GM12878 (cell line): ENCODE results near the gene OR2T6. TPM values are rescaled to one million over a fixed set of nuclear protein-coding genes. Genes with fewer than 3 reads are reported as not detected.

Source experiments
- ATAC-seq: fragments of 200-7000 bp; cut with Tn5 transposase; 3 replicates; pipeline ENCODE4 v1.9.1; 2020; ENCODE audit warnings: mild to moderate bottlenecking, moderate library complexity
- BruUV-seq: library from RNA; stranded (reverse); fragments of 400-500 nt; replicated peaks from 2 replicates; lab custom pipeline; 2021; lab: Mats Ljungman, UMichigan
- CTCF ChIA-PET: fragments of 300-600 bp; sonication (Branson Sonifier 250); formaldehyde crosslinking; extraction: SDS; loops from one replicate; lab custom pipeline; 2021; ENCODE audit warnings: inconsistent platforms; lab: Yijun Ruan, JAX
- POLR2A ChIA-PET: fragments of 350-600 bp; formaldehyde crosslinking; extraction: SDS; loops from one replicate; lab custom pipeline; 2021; ENCODE audit warnings: inconsistent platforms; lab: Charles Lee
- RAD21 ChIA-PET: fragments of 300-600 bp; sonication (Branson Sonifier 250); formaldehyde crosslinking; loops from one replicate; lab custom pipeline; 2023; ENCODE audit warnings: antibody characterized with exemption; ENCODE audit not compliant: unreplicated experiment; lab: Charles Lee
- SMC1A ChIA-PET: fragments of 300-600 bp; sonication (Branson Sonifier 250); formaldehyde crosslinking; loops from one replicate; lab custom pipeline; 2023; ENCODE audit not compliant: unreplicated experiment, uncharacterized antibody; lab: Charles Lee
- DNase-seq: peaks from one replicate; pipeline ENCODE4 v3.0.0-alpha.2; 2011; ENCODE audit warnings: low read depth, low spot score
- FAIRE-seq: peaks from 3 replicates; lab custom pipeline; 2011; peaks lifted over from hg19 to GRCh38; lab: Jason Lieb, UNC
- H2AFZ ChIP-seq: 2 replicates; pipeline ENCODE4 v1.6.0; 2011; ENCODE audit warnings: low read depth, low read length, control low read depth; ENCODE audit not compliant: control insufficient read depth
- H3K27ac ChIP-seq: 2 replicates; pipeline ENCODE4 v1.5.1; 2011; ENCODE audit warnings: control low read depth; ENCODE audit not compliant: control insufficient read depth, insufficient read depth
- H3K27me3 ChIP-seq, 2 experiments: replicated peaks in 1 of 2; 2 replicates each; pipeline versions ENCODE4 v1.6.0 to v1.6.1; 2011; ENCODE audit warnings: low read length in 1 of 2; ENCODE audit not compliant: control insufficient read depth in 2 of 2, insufficient read depth in 2 of 2
- H3K36me3 ChIP-seq, 2 experiments: 2 replicates each; pipeline ENCODE4 v1.5.1; 2011; ENCODE audit warnings: low read length in 1 of 2; ENCODE audit not compliant: control insufficient read depth in 2 of 2, insufficient read depth in 2 of 2
- H3K4me1 ChIP-seq: 2 replicates; pipeline ENCODE4 v1.6.1; 2011; ENCODE audit warnings: mild to moderate bottlenecking, low read length, moderate library complexity, mixed read lengths; ENCODE audit not compliant: control insufficient read depth, insufficient read depth
- H3K4me2 ChIP-seq: 2 replicates; pipeline ENCODE4 v1.6.0; 2011; ENCODE audit warnings: control low read depth; ENCODE audit not compliant: control insufficient read depth, insufficient read depth
- H3K4me3 ChIP-seq: fragments of 200-600 bp; sonication (generic); 2 replicates; pipeline ENCODE4 v1.5.1; 2016
- H3K79me2 ChIP-seq: 2 replicates; pipeline ENCODE4 v1.6.0; 2011; ENCODE audit warnings: low read length; ENCODE audit not compliant: control insufficient read depth, insufficient read depth
- H3K9ac ChIP-seq: 2 replicates; pipeline ENCODE4 v1.8.0; 2011; ENCODE audit warnings: low read length, control low read depth, mixed read lengths; ENCODE audit not compliant: control insufficient read depth, insufficient read depth
- H3K9me3 ChIP-seq: replicated peaks from 3 replicates; pipeline ENCODE4 v1.5.1; 2011; ENCODE audit warnings: mild to moderate bottlenecking, low read length; ENCODE audit not compliant: control insufficient read depth, insufficient read depth
- H4K20me1 ChIP-seq: 2 replicates; pipeline ENCODE4 v1.6.0; 2011; ENCODE audit not compliant: control insufficient read depth, insufficient read depth
- E2F4 ChIP-seq: IDR thresholded peaks from 2 replicates; pipeline ENCODE4 v1.6.1; 2012; ENCODE audit warnings: low read depth, low read length, improper control_type of control experiment
- GATAD2B ChIP-seq: fragments of 450-650 bp; conservative IDR thresholded peaks from 2 replicates; pipeline ENCODE4 v1.6.1; 2017; ENCODE audit warnings: low read depth, mild to moderate bottlenecking, moderate library complexity
- HCFC1 ChIP-seq: fragments of 150-350 bp; IDR thresholded peaks from 2 replicates; pipeline ENCODE4 v1.6.1; 2014; ENCODE audit warnings: low read length
- HDGF ChIP-seq: fragments of 450-650 bp; IDR thresholded peaks from 2 replicates; pipeline ENCODE4 v1.6.1; 2016; ENCODE audit warnings: antibody characterized with exemption
- NFYB ChIP-seq: IDR thresholded peaks from 2 replicates; pipeline ENCODE4 v1.6.1; 2011; ENCODE audit warnings: low read depth, mild to moderate bottlenecking, low read length, improper control_type of control experiment, moderate library complexity; ENCODE audit not compliant: insufficient read depth
- POU2F2 ChIP-seq: IDR thresholded peaks from 3 replicates; pipeline ENCODE4 v1.6.1; 2011; ENCODE audit warnings: low read depth, mild to moderate bottlenecking, low read length, borderline replicate concordance
- STAT1 ChIP-seq: fragments of 450-650 bp; conservative IDR thresholded peaks from 2 replicates; pipeline ENCODE4 v1.6.1; 2014; ENCODE audit warnings: antibody characterized with exemption, mild to moderate bottlenecking
- ZNF207 ChIP-seq: fragments of 450-650 bp; IDR thresholded peaks from 2 replicates; pipeline ENCODE4 v1.6.1; 2014; ENCODE audit warnings: antibody characterized with exemption, mild to moderate bottlenecking, borderline replicate concordance
- WGBS: methylation state at CpG from one replicate; pipeline ENCODE4 v1.1.6; 2016; ENCODE audit warnings: low lambda C conversion rate; ENCODE audit not compliant: insufficient replicate concordance, insufficient coverage; ENCODE audit errors: missing lambda C conversion rate; 5-methylcytosine and 5-hydroxymethylcytosine counted together
- in situ Hi-C: fragments of 300-500 bp; cut with MboI; formaldehyde crosslinking; loops from 9 replicates; pipeline ENCODE4 v1.14.3; 2018; ENCODE audit warnings: mixed read lengths
- intact Hi-C: fragments of 100-400 bp; cut with micrococcal nuclease; formaldehyde crosslinking; loops from one replicate; pipeline ENCODE4 v1.14.2; 2022; ENCODE audit not compliant: unreplicated experiment
- polyA plus RNA-seq, 11 experiments: library from polyadenylated mRNA; depleted of rRNA in 4 of 11; unstranded in 6 of 11; stranded (reverse) in 5 of 11; fragments of >200 nt; fragmentation: Nextera tagmentation in 4 of 11; fragmentation: Illumina TruSeq in 1 of 11; extraction: Ambion mirVana in 4 of 11; extraction: Trizol in 1 of 11; gene quantifications; 1 replicate in 1 of 11; 2 replicates in 10 of 11; pipeline versions ENCODE4 v1.2.1 to v1.2.3, GENCODE V29; 2011 to 2016; ENCODE audit warnings: inconsistent platforms in 2 of 11, missing spikeins in 2 of 11, low read depth in 1 of 11
- total RNA-seq, 4 experiments: library from RNA; depleted of rRNA in 3 of 4; stranded (reverse); fragments of >200 nt in 3 of 4; fragmentation: Illumina TruSeq in 1 of 4; extraction: Trizol in 1 of 4; gene quantifications; 2 replicates each; pipeline versions ENCODE4 v1.2.1 to v1.2.3, GENCODE V29; 2013 to 2021
- TF ChIP-seq, protein P1 (sequence below): fragments of 450-650 bp; IDR thresholded peaks from 2 replicates; pipeline ENCODE4 v1.6.1; 2017; ENCODE audit warnings: borderline replicate concordance

The OR2T6 gene
- total and polyA plus RNA-seq, 10 of the 15 experiments (the other 5 are each of a cell fraction or from before 2014, with no cell fraction given): not detected

DNA sequence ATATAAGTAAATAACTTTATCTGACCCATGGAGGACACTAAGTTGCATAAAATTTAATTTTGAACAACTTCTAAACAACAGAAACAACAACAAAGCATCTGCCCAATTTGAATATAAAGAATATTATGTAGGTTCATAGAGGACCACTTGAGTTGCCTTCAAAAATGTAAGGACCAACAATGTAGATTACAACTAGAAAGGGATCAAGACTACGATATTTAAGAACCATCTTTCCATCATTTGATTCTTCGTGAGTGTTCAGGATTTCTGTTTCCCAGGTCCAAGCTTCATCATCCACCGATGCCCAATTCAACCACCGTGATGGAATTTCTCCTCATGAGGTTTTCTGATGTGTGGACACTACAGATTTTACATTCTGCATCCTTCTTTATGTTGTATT is 27.1 kb upstream of the OR2T6 start, which contains the start of gene OR14C36:
OR14C36 (plus strand) TSS at position 301 of the 400 bp plus-strand sequence; CDS start at position 301, 0 bp downstream.
- Histone ChIP-seq H3K9ac (no peak within 1 kb of the TSS), H3K4me3 (no peak within 1 kb of the TSS), H4K20me1 (no peaks in the 10 kb centered on the region), H3K36me3 (no peaks in the 10 kb centered on the region), H3K79me2 (no peaks in the 10 kb centered on the region), H3K4me1 (no peaks in the 10 kb centered on the region), H3K9me3 (no peaks in the 10 kb centered on the region), H2AFZ (no peak within 1 kb of the TSS), H3K27ac (no peak within 1 kb of the TSS), H3K27me3 (no peaks in the 10 kb centered on the region), H3K4me2 (no peak within 1 kb of the TSS)
- POLR2A ChIA-PET: no interaction called here
- in situ Hi-C loops (no loop called here), intact Hi-C loops (no loop called here)
- no peak for FAIRE-seq
- no TSS peak for BruUV-seq
- DNase-seq: no peak
- no peak for ATAC-seq
- RAD21 ChIA-PET: no interaction called here
- CTCF ChIA-PET: no interaction called here
- 13% methylated on average over 4 of the region's 4 CpGs for WGBS
- no peak for TF ChIP-seq POU2F2
- no peak for TF ChIP-seq HCFC1
- no peak for TF ChIP-seq HDGF
- no peak for TF ChIP-seq ZNF207
- TF ChIP-seq NFYB: no peak
- SMC1A ChIA-PET: no interaction called here

GRCh38 chr1:248359415-248359814 is 16.1 kb upstream of the OR2T6 start:
- H3K4me3 ChIP-seq: no peak overlapping the region
- no peaks in the 10 kb centered on the region for H3K36me3 ChIP-seq
- TF ChIP-seq GATAD2B: no peak
- no peak for TF ChIP-seq E2F4
- TF ChIP-seq STAT1: no peak
- TF ChIP-seq, protein P1, sequence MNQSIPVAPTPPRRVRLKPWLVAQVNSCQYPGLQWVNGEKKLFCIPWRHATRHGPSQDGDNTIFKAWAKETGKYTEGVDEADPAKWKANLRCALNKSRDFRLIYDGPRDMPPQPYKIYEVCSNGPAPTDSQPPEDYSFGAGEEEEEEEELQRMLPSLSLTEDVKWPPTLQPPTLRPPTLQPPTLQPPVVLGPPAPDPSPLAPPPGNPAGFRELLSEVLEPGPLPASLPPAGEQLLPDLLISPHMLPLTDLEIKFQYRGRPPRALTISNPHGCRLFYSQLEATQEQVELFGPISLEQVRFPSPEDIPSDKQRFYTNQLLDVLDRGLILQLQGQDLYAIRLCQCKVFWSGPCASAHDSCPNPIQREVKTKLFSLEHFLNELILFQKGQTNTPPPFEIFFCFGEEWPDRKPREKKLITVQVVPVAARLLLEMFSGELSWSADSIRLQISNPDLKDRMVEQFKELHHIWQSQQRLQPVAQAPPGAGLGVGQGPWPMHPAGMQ: no peak
- H2AFZ ChIP-seq: no peak overlapping the region
- intact Hi-C loops: no loop called here
- ATAC-seq (no peak), FAIRE-seq (no peak), DNase-seq (no peak)
- no peaks in the 10 kb centered on the region for H4K20me1 ChIP-seq
- BruUV-seq: no TSS peak
- H3K4me2 ChIP-seq: no peak overlapping the region
- no peaks in the 10 kb centered on the region for H3K9me3 ChIP-seq
- ChIA-PET CTCF (interaction anchor here (1.1 kb wide), 1 partner anchor 8 kb away, joined by 3 read pairs; no protein-coding TSS in a partner anchor), POLR2A (no interaction called here), SMC1A (interaction anchor here (1.0 kb wide), 1 partner anchor 12 kb away, joined by 4 read pairs; no protein-coding TSS in a partner anchor), RAD21 (no interaction called here)
- 29% methylated on average over 3 of the region's 3 CpGs for WGBS
- no peaks in the 10 kb centered on the region for H3K4me1 ChIP-seq
- in situ Hi-C loops: no loop called here
- no peak overlapping the region for H3K9ac ChIP-seq
- no peaks in the 10 kb centered on the region for H3K79me2 ChIP-seq
- H3K27me3 ChIP-seq: no peaks in the 10 kb centered on the region
- H3K27ac ChIP-seq: no peak overlapping the region
